ENCODE data around the gene OPRD1. TPM values are rescaled to one million over a fixed set of nuclear protein-coding genes. Genes with fewer than 3 reads are reported as not detected.

OPRD1 gene
- polyA plus RNA-seq, 1 of the 3 experiments (the other 2 are of a cell fraction): 0.07 TPM

DNA sequence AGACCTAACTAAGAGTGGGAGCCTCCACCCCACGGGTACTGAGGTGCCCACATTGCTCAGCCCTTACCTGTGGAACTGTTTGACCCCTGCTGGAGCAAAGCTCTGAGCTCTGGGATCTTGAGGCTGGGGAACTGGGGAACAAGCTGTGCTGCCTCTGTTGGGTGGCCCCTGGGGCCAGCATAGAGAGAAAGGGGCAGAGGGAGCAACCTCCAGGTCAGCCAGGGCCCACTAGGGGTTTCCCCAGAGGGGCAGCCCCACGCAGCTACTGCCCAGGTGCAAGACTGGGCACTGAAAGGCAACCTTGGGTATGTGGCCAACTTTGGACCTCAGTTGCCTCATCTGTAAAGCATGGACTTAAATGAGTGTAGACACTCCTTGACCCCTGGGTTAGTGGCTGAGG, 78.9 kb downstream of the OPRD1 start:
- H3K4me2 ChIP-seq: no peak overlapping the region
- CTCF ChIA-PET: interaction anchor here (1.3 to 18.9 kb wide), 4 partner anchors 9 to 312 kb away, joined by 4 to 737 read pairs (median 8); no protein-coding TSS in a partner anchor
- no CpG with 5 or more reads among the region's 2 CpGs for WGBS (ENCODE audit: low lambda C conversion rate)
- no peaks in the 10 kb centered on the region for H3K27me3 ChIP-seq (ENCODE audit: insufficient read depth)
- H4K20me1 ChIP-seq (ENCODE audit: insufficient read depth): no peaks in the 10 kb centered on the region
- H2AFZ ChIP-seq (ENCODE audit: low read depth): no peak overlapping the region
- peaks cover 5% of the 10 kb centered on the region for H3F3A ChIP-seq (replicated peaks; ENCODE audit: insufficient read depth)
- H3K36me3 ChIP-seq (replicated peaks in 1 of 2; ENCODE audit: control insufficient read depth in 1 of 2, insufficient read depth in 2 of 2, low read length in 1 of 2): no peaks in the 10 kb centered on the region
- no peak for DNase-seq
- H3K4me3 ChIP-seq (ENCODE audit: low read depth in 2 of 2, low read length in 1 of 2): no peak overlapping the region
- POLR2A ChIA-PET: interaction anchor here (0.6 kb wide), 1 partner anchor 247 kb away, joined by 3 read pairs; no protein-coding TSS in a partner anchor
- no peaks in the 10 kb centered on the region for H3K9me3 ChIP-seq
- no peaks in the 10 kb centered on the region for H3K9me2 ChIP-seq
- TF ChIP-seq, protein P1, sequence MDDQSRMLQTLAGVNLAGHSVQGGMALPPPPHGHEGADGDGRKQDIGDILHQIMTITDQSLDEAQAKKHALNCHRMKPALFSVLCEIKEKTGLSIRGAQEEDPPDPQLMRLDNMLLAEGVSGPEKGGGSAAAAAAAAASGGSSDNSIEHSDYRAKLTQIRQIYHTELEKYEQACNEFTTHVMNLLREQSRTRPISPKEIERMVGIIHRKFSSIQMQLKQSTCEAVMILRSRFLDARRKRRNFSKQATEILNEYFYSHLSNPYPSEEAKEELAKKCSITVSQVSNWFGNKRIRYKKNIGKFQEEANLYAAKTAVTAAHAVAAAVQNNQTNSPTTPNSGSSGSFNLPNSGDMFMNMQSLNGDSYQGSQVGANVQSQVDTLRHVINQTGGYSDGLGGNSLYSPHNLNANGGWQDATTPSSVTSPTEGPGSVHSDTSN (IDR thresholded peaks at IDR 0.05): no peak
- TF ChIP-seq FOSL2 (IDR thresholded peaks at IDR 0.05; ENCODE audit: borderline replicate concordance, low read depth): no peak
- no peak for TF ChIP-seq TAF1 (IDR thresholded peaks at IDR 0.05; ENCODE audit: borderline replicate concordance, low read depth, low read length)
- no peak for TF ChIP-seq FOXM1 (IDR thresholded peaks at IDR 0.05; ENCODE audit: low read depth)
- TF ChIP-seq MXI1 (IDR thresholded peaks at IDR 0.05; ENCODE audit: low read depth, low read length): no peak
- TF ChIP-seq, protein P2, sequence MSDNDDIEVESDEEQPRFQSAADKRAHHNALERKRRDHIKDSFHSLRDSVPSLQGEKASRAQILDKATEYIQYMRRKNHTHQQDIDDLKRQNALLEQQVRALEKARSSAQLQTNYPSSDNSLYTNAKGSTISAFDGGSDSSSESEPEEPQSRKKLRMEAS (IDR thresholded peaks at IDR 0.05; ENCODE audit: low read depth): no peak
- TF ChIP-seq FOXJ3 (CRISPR knock-in tag; IDR thresholded peaks at IDR 0.05): no peak
- no peak for TF ChIP-seq EP300 (IDR thresholded peaks at IDR 0.05; ENCODE audit: borderline replicate concordance in 1 of 2, low read depth in 1 of 2, low read length in 1 of 2)
- H3K27ac ChIP-seq (ENCODE audit: low read depth in 2 of 2, low read length in 1 of 2): no peak overlapping the region
- no peak overlapping the region for H3K9ac ChIP-seq
- no peaks in the 10 kb centered on the region for H3K79me2 ChIP-seq (ENCODE audit: insufficient read depth)
- peaks cover 5 to 23% of the 10 kb centered on the region in 2 experiments; a peak in 2 of 4 replicates for H3K4me1 ChIP-seq (ENCODE audit: control insufficient read depth in 1 of 2, insufficient read depth in 2 of 2, low read depth in 1 of 2, low read length in 1 of 2)

DNA sequence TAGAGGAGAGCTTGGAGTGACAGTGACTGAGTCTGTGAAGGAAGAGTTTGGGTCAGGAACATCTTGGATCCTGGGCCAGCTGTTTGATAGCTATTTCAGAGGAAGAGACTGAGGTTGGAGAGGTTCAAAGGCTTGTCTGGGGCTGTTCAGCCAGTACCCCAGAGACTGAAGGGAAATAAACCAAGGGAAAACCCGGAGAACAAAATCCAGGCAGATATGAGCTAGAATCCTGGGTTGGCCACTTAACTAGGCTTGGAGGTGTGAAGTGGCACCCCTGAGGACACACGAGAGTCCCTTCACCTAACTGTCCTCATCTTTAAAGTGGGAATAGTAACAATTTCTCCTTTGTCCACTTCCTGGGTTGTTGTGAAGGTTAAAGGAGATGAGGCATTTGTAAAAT, 79.3 kb downstream of the OPRD1 start:
- TF ChIP-seq RFX5 (IDR thresholded peaks at IDR 0.05; ENCODE audit: low read length) (no peak), RCOR1 (IDR thresholded peaks at IDR 0.05; ENCODE audit: low read length) (no peak), JUND (IDR thresholded peaks at IDR 0.05) (no peak), TCF12 (IDR thresholded peaks at IDR 0.05) (no peak)
- H3F3A ChIP-seq (replicated peaks; ENCODE audit: insufficient read depth): peaks cover under 1% of the 10 kb centered on the region
- no peak for DNase-seq
- no peak overlapping the region for H3K4me3 ChIP-seq (ENCODE audit: low read depth in 2 of 2, low read length in 1 of 2)
- no peaks in the 10 kb centered on the region for H3K27me3 ChIP-seq (ENCODE audit: insufficient read depth)
- 97% methylated on average over 2 of the region's 2 CpGs for WGBS (ENCODE audit: low lambda C conversion rate)
- no peak overlapping the region for H3K9ac ChIP-seq
- no peak overlapping the region for H3K4me2 ChIP-seq
- no peak overlapping the region for H2AFZ ChIP-seq (ENCODE audit: low read depth)
- H3K9me3 ChIP-seq: no peaks in the 10 kb centered on the region
- ChIA-PET CTCF (interaction anchor here (1.3 to 18.9 kb wide), 4 partner anchors 9 to 311 kb away, joined by 4 to 737 read pairs (median 8); no protein-coding TSS in a partner anchor), POLR2A (interaction anchor here (0.6 kb wide), 1 partner anchor 247 kb away, joined by 3 read pairs; no protein-coding TSS in a partner anchor)
- no peaks in the 10 kb centered on the region for H3K79me2 ChIP-seq (ENCODE audit: insufficient read depth)
- H3K27ac ChIP-seq (ENCODE audit: low read depth in 2 of 2, low read length in 1 of 2): no peak overlapping the region
- no peaks in the 10 kb centered on the region for H4K20me1 ChIP-seq (ENCODE audit: insufficient read depth)
- H3K9me2 ChIP-seq: no peaks in the 10 kb centered on the region
- no peaks in the 10 kb centered on the region for H3K36me3 ChIP-seq (replicated peaks in 1 of 2; ENCODE audit: control insufficient read depth in 1 of 2, insufficient read depth in 2 of 2, low read length in 1 of 2)
- H3K4me1 ChIP-seq (ENCODE audit: control insufficient read depth in 1 of 2, insufficient read depth in 2 of 2, low read depth in 1 of 2, low read length in 1 of 2): peaks cover under 1 to 22% of the 10 kb centered on the region in 2 experiments; a peak in 2 of 4 replicates
